Measurements from ENCODE around the gene TMEM125.

TMEM125 gene

GRCh38 chr1:43274804-43275180 is 5.0 kb downstream of the TMEM125 start:
- no peak for DNase-seq (ENCODE audit: low read depth)

DNA sequence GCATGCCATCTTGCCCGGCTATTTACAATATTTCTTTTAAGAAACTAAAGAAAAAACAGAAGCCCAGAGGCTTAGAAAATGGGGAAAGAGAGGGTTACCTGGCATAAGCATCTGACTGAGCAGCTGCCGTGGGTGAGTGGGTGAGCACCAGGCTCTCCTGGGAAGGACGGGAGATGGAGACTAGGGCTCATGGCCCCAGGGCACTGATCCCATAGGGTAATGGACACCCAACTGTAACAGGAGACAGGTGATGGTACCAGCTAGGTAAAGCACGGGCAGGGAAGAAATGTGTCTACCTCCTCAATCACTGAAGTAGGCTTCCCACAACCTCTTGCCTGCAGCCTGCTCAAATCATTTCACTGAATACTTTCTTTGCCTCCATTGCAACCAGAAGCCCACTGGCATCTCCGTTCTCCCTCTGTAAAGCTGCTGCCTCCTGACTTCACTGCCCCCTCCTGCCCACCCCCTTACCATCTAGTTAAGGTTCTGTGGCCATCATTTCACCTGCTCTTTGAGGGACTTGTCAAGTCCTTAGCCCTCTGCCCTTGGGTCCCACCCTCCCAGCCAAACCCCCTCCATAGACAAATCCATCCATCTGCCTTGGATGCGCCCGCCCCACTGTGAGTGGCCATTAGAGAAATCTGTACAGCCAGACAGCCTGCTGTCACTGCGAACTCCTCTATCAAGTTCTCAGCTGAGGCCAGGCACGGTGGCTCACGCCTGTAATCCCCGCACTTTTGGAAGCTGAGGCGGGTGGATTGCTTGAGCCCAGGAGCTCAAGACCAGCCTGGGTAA is 6.2 kb downstream of the TMEM125 start:
- no peak for DNase-seq (ENCODE audit: low read depth)

DNA sequence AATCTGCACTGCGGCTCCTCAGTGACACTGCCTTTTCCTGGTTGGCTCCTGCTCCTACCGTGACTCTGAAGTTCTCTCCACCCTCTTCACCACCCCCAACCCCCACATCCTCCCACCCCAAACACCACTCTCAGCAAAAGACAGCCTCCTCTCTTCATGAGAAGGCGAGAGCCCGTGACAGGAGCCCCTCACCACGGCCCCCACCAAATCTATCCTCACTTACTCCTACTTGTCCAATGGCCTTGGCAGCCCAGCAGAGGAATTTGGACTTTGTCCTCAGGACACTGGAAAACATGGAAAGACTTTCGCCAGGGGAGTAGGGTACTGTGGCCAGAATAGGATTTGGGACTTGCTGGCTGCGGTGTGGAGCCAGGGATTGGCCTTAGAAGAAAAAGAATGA is 6.9 kb downstream of the TMEM125 start:
- DNase-seq (ENCODE audit: low read depth) = no peak

DNA sequence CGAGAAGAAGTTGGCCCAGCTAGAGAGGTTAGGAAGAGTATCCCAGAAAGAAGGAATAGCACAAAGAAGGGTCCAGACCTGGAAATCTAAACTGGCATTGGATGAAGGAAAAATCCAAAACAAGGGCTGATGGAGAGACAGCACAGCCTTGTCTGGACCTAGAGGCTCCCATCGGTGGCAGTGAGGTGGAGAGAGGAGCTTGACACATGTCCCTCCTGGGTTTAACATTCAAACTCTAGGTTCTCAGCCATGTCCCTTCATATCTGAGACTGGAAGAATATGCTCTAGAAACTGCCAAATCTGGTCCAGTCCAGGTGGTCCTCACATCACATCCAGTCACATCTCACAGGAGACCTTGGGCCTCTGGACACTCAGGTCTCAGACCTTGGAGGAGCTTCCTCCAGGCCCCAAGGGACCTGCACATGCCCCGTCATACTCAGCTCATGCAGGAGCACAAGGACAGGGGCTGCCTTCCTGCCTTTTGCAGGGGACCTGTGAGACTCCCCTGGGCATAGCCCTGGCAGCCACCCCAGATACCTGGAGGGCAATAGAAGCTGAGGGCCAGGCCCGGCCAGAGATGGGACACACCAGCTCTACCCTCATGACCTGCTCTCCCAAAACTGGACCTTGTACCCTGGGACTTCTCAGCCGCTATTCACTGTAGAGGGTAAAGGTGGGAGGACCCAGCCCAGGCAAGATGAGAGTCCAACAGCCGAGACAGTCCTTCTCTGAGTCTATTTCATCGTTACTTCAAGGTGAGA is 7.5 kb downstream of the TMEM125 start:
- DNase-seq (ENCODE audit: low read depth) = no peak

DNA sequence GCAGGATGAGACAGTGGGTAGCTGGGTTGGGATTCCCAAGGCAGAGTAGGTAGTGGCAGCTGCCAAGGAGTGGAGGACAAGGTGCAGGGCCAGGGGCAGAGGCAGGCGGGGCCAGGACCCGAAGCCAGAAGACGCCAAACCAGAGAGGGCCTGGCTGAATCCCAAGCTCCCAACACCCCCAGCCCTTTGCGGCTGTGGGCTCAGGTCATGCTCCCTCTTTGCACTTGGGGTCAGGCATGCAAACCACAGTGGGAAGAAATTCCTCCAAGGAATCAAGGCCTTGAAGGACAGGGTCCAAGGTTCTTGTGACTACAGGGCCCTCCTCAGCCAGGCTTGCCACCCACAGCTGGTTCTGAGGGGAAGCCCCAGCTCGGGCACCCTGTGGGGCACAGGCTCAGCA is 9.4 kb downstream of the TMEM125 start:
- DNase-seq (ENCODE audit: low read depth) = no peak

DNA sequence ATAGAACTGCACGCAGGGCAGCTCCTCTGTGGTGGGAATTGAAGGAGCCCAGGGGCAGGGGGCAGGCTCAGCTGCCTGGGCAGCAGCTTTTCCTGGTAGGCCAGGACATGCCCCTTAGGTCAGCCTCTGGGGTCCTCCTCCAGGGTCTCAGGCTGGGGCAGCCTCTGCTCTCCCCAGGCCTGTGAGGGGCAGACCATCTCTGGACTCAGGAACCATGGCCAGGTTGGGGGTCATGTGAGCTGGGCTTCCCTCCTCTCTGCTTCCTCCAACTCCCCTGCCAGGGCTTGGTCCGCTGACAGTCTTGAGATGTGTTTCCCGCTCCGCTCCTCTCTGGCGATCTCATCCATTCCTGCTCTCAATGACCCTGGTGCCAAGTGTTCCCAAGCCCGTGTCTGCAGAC is 9.9 kb downstream of the TMEM125 start:
- DNase-seq (ENCODE audit: low read depth) = no peak

GRCh38 chr1:43280692-43281091 is 10.9 kb downstream of the TMEM125 start:
- DNase-seq (ENCODE audit: low read depth) = no peak

DNA sequence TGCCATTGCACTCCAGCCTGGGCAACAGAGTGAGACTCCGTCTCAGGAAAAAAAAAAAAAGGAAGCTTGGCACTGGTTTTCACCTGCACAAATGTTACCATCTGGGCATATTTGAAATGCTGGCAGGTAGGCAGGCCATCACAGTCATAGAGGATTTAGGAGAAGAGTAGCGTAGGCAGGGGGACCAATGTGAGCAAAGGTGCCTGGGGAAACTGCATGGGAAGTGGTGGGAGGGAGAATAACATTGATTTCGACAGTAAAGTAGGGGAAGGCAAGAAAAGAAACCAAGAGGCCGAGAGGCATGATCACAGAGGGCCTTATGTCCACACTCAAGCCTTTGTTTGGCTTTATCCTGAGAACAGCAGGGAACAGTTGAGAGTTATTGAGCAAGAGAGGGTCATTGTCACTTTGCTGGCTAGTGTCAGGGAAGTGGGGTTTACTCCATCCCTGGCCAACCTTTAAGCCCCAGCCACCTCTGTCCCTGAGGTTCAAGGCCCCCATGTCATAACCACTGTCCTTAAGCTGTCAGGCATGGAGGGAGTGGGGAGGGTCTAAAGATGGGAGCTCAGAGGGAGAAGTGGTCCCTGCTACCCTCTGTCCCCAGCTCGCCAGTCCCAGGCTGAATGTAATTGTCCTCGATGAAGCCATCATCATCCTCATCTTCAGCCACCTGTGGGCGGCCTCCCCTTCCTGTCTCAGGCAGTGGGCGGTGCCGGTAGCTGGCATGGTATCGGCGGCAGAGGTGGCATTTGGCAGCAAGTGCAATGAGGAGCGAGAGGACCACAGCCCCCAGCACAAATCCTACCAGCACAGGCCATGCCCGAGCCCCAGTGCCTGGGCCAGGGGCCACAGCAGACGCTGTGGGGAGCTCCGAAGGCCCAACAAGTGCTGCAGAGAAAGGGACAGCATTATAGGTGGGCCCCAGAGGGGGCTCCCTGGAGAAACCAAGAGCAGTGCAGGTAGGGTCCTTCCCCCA is 12.7 kb downstream of the TMEM125 start:
- DNase-seq (ENCODE audit: low read depth) = no peak

DNA sequence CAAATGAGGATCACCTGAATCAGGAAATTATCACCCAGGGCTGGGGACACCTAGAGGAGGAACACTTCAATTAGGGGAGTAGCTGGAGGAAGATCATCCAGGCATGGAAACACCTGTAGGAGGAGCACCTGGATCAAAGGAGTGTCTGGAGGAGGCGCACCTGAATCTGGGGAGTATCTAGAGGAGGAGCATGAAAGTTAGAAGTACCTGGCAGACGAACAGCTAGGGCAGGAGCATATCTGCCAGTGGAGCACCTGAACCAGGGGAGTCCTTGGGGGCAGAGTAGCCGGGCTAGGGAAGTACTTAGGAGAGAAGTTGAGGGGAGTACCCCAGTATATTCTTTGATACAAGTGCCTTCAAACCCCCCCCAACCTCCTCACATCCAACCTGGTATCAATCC is 14.3 kb downstream of the TMEM125 start:
- DNase-seq (ENCODE audit: low read depth) = no peak

DNA sequence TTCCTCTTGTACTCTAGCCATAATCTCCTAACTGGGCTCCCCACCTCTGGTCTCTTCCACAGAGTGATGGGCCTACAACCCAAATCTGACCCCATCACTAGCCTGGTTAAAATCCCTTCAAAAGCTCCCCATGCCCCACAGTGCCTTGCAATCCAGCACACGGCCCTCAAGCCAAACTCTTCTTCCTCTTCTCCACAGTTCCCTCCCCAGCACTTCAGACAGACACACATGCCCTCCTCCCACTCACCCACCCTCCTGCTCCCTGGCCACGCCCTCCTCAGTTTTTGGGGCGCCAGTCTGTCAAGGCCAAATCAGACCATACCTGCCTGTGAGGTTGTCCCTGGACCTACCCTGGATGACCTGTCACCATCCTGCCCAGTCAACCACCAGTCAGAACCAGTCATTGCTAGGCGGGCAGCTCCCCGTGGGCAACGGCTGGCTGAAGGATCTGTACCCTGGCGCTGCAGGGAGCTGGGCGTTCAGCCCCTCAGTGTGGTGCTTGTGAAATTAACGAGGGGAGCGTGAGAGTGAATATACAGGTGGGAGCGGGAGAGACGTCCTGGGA is 14.8 kb downstream of the TMEM125 start:
- DNase-seq (ENCODE audit: low read depth) = no peak

DNA sequence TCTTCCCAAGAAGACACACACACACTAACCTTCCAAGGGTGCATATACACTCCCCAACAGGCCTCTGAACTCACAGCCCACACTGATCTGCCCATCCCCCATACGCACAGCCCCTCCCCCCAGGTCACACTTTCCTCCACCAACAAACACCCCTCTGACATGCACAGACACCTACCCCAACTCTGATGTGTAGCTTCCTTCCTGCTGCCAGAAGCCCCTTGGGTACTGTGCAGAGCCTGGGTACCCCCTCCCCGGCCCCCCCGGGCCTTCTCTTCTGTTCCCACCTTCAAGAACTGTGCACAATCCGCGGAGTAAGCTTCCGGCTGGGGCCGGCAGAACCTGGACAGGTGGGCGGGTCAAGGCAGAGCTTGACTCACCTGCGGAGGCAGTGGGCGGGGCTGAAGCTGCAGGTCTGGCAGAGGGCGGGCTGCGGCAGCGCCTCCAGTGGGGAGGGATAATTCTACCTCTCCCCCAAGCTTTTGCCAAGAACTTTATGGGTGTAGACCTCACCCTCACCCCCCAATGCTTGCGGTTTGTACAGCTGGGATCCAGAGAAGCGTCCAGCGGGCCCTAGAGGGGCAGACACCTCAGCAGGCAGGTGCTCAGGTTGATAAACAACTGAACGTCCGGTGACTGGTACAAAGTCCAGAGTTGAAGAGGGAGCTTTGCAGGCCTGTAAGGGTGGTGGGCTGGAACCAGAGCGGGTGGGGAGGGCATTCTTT is 15.6 kb downstream of the TMEM125 start, which contains the start of gene C1orf210:
C1orf210 (minus strand) TSS at position 313 of the 722 bp plus-strand sequence. CDS start 2,311 bp downstream, outside the sequence.
- DNase-seq (ENCODE audit: low read depth) = no peak

GRCh38 chr1:43286115-43286514 is 16.3 kb downstream of the TMEM125 start:
- no peak for DNase-seq (ENCODE audit: low read depth)

DNA sequence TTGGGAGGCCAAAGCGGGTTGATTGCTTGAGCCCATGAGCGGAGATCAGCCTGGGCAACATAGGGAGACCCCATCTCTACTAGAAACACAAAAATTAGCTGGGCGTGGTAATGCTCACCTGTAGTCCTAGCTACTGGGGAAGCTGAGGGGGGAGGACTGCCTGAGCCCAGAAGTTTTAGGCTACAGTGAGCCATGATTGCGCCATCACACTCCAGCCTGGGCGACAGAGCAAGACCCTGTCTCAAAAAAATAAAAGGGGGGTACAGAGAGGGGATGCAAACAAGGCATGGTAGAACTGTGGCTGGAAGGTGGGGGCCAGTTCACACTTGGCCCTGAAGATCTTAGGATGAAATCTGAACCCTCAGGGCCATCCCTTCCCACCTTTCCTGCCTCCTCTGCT is 16.8 kb downstream of the TMEM125 start:
- no peak for DNase-seq (ENCODE audit: low read depth)

GRCh38 chr1:43288058-43288784 is 18.4 kb downstream of the TMEM125 start:
- DNase-seq (ENCODE audit: low read depth) = no peak

DNA sequence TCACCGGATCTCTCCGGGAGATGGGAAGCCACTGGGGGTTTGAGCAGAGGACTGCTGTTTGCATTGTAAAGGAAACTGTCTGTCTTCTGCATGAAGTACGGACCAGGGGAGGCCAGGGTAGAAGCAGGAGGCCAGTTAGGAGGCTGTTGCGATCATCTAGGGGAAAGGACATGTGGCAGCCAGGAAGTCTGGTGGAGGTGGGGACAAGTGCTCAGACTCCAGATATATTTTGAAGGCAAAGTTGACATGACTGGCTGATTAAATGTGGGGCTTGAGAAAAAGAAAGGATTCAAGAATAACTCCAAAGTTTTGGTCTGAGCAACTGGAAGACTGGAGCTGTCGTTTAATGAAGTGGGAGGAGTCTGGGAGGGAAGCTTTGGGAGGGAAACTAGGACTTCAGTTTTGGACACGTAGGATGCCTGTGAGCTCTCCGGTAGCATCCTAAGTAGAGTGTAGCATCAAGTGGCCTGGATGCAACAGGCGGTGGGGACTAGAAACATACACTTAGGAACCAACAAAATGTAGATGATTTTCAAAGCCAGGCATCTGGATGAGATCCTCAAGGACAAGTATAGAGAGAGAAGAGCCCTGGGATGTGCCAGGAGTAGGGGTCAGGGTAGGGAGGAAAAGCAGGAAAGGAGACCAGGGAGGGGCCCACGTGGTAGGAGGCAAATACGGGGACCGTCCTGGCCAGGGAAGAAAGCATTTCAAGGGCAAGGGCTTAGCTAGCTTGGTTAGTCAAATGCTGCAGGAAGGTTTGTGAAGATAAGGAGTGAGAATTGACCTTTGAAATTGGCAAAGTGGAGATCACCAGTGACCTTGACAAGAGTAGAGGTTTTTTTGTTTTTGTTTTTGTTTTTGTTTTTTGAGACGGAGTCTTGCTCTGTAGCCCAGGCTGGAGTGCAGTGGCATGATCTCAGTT is 19.3 kb downstream of the TMEM125 start:
- no peak for DNase-seq (ENCODE audit: low read depth)

GRCh38 chr1:43292216-43292615 is 22.4 kb downstream of the TMEM125 start:
- DNase-seq (ENCODE audit: low read depth) = no peak

DNA sequence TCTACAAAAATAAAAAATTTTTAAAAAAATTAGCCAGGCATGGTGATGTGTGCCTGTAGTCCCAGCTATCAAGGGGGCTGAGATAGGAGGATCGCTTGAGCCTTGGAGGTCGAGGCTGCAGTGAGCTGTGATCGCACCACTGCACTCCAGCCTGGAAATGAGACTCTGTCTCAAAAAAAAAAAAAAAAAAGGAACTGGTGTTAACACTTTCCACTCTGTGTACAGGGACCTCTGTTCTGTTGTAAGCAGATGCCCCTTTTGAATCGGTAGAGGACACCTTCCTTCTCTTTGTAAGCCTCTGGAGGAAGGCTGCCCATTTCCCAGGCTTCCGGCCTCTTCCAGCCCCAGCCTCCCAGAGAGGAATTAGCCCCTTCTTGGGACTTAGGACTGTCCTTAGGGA is 22.9 kb downstream of the TMEM125 start:
- DNase-seq (ENCODE audit: low read depth) = no peak

DNA sequence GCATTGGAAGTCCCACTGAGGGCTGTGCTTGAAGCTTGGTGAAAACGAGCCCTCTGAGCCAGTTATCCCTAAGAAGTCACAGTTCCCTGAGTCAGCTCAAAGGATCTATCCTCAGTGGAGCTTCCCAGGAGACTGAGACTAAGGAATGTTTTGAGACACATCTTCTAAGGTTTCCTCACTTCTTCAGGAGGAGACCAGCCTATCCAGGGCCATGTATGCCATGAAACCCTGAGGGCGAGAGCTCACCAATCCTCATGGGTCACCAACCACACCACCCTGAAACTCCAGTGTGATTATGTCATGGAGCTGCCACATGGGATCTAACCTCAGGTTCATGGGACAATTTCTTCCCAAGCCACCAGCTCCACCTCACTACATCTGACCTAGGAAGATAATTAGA is 23.4 kb downstream of the TMEM125 start:
- no peak for DNase-seq (ENCODE audit: low read depth)

Data from activated gamma-delta T cell treated with anti-CD3 and anti-CD28 coated beads, Interleukin-2, amount 50 U/mL, for 16 hours (primary cell).